OCI-M2 (cell line): ENCODE measurements around the gene STX8.
"Not testable (repeated sequence)": the region's sequence is repeated elsewhere in the genome, so short reads cannot be mapped to it uniquely, and the experiment has no call there.

Experiments
- DNase-seq: peaks from one replicate; lab custom pipeline; 2025; ENCODE audit not compliant: unreplicated experiment; lab: John Stamatoyannopoulos, UW

Gene STX8

DNA sequence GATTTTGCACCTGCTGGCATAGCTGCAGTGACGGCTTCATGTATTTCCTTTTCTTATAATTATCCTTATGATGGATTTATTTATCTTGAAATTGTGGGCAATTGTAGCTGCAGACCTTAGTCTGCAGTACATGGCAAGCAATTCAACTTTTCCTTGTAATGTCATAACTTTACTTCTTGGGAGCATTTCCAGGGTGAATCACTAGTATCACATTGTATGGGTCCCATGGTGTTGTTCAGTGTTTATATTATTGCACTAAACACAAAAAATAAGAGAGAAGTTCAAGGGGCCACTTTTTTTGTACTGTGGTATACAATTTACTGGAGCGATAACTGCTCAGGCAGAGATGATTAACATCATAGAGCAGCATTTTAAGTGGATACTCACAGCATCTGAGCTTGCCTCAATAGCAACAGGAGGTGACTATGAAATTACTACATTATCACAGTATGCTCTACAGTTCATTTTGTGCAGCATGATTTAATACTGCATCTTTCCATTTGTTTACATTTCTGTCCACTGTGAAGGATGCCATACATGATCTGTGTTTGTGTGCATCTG lies 169.5 kb downstream of the STX8 start:
- no peak for DNase-seq

DNA sequence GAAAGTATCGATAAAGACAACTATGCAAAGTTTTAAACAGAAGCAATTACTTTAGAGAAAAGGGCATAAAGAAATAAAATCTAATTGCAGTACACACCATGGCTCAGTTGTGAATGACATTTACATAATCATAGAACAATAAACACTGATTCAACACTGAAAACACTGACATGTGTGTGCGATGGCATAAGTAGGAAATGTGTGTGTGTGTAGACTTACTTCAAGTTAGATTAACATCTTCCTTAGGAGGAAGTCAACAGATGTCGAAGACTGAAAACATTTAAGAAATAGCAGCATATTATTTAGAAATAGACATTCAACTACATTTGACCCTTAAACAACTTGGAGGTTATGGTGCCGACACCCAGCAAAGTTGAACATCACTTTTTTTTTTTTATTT lies 172.4 kb downstream of the STX8 start:
- no peak for DNase-seq

DNA sequence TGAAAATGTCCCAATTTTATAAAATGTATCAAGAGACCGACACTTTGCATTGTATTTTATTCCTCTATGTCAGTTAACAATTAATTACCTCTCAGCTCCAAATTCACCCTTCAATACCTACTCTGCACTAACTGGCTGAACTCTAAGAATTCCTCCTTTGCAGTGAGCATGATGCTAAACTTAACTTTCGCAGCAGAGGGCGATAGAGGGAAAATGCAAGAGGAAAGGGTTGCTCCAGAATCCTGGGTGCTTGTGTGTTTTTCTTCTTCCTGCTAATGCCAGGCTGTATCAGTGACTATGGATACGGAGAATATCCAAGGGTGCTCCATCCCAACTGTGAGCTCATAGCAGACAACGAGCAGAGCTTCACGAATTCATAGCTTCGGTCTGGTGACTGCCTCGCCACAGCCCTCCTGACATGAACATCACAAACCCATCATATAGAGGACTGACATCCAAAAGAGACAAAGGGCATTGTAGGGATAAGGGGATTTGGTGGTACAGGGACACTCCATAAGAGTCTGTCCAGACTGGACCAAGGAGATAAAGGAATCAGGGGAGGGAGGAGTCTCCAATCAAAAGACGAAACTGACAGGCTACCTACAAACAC lies 172.9 kb downstream of the STX8 start:
- no peak for DNase-seq

DNA sequence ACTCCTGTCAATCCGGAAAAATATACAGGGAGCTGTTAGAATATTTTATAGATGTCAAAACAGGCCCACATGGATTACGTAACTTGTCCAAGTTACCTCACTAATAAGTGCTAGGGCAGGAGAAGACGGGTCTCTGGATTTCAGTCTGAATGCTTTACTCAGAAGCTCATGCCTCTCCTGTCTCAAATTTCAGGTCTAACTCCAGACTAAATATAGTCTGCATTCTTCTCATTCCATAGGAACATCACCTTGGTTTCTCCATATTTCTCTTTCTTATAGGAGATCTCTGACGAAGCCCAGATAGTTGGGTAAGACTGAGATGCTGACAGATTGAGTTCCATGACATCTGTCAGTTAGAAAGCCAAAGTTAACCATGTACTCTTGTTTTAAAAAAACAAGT lies 174.2 kb downstream of the STX8 start:
- DNase-seq = no peak

DNA sequence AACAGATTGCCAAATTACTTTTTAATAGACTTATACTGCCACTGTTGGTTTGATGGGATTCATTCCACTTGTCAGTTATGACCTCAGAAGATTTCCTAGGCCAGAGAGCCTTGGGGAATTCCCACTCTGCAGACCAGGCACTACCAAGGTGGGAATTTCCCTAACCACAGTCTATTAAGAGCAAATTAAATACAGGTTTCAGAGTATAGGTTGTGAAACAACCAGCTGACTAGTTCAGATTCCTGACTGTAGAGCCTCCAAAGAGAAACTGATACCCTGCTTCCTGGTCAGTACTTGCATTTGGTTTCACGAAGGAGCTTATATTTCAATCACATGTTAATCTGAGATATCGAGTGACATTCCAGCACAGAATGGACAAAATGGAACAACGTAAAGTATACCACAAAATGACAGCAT lies 186.5 kb downstream of the STX8 start:
- DNase-seq = no peak

DNA sequence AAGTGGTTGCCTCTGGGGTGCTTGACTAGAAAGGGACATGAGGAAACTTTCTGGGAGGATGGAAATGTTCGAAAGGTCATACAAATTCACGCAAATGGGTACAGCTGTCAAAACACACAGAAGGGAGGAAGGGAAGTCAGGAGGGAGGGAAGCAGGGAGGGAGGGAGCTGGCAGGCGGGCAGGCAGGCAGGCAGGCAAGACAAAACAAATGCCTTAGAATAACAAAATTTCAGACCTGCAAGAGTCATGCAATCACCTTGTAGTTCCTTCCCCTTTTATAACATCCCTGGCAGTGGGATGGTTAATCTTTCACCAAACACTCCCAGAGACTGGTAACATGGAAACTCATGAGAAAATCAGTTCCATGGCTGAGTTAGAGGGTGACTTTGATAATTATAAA lies 189.2 kb downstream of the STX8 start:
- no peak for DNase-seq

DNA sequence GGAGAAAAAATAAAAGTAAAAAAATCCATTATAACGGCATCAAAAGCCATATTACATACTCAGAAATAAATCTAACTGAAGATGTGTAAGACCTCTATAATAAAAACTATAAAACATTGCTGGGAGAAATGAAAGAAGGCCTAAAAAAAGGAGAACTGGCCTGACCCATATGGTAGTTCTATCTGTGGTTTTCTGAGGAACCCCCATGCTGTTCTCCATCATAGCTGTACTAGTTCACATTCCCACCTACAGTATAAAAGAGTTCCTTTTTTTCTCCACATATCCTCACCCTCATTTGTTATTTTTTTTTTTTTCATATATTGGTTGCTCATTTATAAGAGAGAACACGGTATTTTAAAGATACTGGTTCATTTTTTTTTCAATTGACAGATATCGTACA lies 191.8 kb downstream of the STX8 start:
- no peak for DNase-seq

DNA sequence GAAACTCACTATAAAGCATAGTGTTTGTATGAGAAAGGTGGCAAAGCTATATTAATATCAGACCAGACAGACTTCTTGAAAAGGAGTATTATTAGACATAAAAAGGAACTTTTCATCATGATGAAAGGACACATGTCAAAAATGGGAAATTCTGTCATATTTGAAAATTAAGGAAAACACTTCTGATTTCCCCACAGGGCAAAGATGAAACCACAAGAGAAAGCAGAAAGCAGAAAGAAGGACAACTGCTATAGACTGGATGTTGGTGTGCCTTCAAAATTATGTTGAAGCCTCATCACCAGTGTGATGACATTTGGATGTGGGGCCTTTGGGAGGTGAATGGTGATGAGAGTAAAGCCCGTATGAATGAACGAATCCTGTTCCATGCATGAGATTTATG lies 193.0 kb downstream of the STX8 start:
- DNase-seq = no peak

DNA sequence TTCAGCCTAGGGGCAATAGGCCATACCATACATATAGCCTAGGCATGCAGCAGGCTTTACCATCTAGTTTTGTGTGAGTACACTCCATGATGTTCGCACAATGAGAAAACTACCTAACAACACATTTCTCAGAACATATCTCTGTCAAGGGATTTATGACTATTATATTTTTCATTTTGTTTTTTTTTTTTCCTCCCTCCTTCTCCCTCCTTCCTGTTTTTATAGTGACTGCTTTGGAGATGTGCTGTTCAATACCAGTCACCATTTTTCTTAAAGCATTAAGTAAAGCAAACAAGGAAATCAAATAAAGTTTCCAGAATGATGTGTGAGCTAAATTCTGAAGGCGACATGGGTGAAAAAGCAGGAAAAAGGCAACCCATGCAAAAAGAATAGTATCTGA lies 194.6 kb downstream of the STX8 start:
- no peak for DNase-seq

DNA sequence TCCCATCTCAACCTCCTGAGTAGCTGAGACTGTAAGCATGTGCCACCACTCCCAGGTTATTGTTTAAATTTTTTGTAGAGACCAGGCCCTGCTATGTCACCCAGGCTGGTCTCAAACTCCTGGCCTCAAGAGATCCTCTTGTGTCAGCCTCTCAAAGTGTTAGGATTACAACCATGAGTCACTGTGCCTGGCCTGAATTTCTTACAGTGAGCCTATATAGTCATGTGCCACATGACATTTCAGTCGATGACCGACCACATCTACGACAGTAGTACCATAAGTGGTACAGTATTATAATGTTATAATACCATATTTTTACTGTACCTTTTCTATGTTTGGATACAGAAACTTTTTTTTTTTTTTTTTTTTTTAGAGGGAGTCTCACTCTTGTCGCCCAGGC lies 195.3 kb downstream of the STX8 start:
- DNase-seq = no peak

DNA sequence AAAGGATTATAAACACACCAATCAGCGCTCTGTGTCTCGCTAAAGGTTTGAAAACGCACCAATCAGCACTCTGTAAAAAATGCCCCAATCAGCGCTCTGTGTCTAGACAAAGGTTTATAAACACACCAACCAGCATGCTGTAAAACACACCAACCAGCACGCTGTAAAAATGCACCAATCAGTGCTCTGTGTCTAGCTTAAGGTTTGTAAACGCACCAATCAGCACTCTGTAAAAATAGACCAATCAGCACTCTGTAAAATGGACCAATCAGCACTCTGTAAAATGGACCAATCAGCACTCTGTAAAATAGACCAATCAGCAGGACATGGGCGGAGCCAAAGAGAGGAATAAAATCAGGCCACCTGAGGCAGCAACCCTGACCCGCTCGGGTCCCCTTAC lies 199.4 kb downstream of the STX8 start:
- DNase-seq = not testable (repeated sequence)

DNA sequence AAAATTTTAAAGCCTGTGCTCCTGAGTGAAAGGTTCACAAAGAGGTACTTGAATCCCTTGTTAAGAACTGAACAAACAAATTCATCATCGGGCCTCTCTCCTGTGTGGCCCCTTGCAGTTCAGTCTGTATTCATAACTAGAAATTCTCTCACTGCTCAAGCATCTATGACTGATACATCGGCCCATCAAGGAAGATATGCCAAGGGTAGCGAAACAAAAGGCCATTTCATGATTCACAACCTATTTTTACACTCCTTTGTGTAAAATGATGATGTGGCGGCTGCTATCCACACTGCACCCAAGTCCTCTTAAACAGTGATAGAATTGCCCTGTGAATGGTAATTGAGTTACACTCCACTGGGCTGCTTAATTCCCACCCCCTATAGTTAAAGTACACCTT lies 204.6 kb downstream of the STX8 start:
- DNase-seq = no peak

DNA sequence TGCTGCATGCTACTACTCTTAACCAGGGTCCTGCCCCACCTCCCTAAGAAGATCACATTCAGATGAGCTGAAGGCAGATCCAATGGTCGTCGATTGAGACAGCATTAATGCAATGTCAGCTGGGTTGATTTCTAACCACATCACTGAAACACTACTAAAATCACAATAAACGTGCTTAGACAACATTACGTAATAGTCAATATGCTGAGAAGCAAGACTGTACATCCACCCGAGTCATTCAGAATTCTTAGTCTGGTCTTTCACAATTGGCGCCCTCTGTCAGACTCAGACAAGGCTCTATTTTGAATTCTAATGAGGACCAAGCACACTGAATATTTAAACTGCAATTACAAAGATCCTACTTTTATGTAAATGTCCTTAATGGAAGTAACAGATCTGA lies 205.2 kb downstream of the STX8 start:
- no peak for DNase-seq

DNA sequence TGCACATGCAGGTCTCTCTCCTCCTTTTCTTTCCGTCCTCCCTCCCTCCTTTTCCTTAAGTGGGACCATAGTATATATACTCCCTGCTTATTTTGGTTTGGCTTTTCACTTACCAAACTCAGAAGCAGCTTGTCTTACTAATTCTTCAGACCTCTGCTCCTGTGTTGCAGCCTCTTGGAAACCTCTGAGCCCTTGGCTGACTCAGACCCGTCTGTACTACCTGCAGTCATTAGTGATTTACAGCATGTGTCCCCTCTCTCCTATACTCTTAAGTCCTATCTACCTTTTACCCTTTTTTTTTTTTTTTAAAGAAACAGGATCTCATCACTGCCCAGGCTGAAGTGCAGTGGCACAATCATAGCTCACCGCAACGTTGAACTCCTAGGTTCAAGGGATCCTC lies 207.0 kb downstream of the STX8 start:
- no peak for DNase-seq

DNA sequence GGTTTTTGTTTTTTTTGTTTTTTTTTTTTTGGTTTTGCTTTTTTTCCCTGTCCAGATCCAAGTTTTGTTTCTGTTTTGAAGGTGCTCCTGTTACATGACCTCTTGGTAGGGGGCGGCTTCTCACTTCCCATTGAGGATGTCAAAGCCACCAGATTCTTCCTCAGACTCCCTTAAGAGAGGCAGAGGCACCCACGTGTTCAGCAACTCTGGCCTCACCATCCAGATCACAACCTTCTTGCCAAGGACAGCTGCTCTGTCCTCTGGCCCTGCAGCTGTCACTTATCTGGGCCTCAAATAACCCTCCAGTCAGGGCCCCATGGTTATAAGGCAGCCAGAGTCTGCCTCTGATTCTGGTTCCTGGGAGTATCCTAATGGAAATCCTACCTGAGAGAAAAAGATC lies 208.5 kb downstream of the STX8 start:
- DNase-seq = no peak

DNA sequence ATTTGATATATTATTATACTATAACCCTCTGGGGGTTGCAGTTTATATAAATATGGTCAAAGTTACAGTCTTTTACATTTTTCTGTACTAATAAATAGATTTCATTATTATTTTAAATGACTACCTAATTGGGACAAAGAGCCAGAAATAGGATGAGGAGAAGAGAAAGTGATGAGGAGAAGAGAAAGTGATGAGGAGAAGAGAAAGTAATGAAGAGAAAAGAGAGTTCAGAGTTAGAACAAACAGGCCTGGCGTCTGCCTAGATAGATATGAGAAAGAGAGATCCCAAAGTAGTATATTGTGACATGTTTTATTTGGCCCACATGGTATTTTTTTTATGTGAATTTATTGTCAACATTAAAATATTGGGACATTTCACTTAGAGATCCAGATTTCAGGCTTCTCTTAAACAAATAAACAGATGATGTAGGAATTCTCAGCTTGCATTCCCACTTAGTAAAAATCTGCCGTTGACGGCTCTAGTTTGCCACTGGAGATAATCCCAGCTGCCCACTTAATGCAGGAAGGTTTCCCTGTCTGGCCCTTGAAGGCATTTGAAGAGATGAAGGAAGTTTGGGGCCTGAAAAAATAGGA lies 210.7 kb downstream of the STX8 start:
- no peak for DNase-seq

DNA sequence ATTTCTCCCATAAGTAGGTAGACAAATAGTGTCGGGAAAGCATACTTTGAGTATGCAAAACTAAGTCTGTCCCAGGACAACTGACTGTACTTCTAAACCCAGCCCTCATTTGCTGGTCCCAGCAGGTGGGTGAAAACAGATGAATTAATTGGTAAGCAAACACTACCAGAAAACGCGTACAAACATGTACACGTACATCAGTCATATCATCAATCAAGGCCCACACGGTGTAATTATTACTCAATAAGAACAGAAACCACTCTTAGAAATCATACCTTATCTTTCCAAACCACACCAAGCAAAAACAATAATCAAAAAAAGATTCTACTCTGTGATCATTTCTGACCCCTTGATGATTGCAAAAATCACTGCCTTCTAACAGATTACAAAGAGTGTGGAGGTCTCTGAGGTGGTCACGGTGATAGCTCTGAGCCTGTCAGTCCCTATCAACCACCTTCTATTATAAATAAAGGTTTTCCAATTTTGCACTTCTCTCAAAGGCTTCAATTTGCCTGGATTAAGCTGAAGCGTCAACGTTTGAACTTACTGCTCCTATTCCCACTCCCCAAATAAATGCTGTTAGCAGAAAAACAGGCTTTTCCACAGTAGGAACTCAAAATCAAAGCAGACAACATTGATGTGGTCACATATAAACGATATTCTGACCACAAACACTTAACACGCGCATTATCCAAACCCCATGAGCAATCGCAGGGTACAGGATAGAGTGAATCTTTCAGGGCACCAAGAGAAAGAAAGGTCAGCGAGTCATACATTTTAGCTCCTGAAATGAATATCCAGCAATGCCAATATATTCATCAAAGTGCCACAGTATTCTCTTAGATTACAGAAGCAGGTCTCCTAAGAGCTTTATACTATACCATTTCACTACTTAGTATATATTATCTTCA lies 211.9 kb downstream of the STX8 start:
- no peak for DNase-seq

DNA sequence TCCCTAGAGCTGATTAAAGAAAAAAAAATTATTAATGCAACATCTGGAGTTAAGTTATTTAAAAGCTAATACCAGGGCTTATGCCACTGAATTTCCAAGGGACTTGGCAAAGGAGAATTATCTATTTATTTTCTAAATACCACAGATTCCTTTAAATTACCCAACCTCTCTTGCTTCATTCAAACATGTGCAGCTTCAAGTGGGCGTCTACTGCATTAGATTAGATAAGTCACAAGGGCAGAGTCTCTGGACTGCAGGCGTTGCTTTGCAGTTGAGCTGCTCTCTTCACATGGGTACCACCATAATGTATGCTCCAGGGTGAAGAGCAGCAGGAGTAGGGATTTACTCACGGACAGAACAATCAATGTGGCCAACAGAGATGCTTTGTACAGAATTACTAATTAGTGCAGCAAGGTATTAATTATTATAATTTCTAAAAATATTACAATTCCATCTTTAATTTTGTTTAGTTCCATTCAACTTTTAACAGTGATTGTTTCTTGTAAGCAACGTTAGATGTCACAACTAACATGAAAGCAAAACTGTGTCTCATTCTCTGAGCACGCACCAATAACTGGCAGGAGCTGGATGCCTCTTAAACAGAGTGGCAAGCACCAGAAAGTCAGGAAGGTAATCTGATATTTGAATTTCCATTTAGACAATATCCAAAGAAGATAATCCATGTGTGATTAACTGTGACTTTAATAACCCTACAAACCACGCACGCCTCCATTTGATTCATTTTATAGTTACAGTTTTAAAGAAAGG lies 214.2 kb downstream of the STX8 start:
- no peak for DNase-seq

DNA sequence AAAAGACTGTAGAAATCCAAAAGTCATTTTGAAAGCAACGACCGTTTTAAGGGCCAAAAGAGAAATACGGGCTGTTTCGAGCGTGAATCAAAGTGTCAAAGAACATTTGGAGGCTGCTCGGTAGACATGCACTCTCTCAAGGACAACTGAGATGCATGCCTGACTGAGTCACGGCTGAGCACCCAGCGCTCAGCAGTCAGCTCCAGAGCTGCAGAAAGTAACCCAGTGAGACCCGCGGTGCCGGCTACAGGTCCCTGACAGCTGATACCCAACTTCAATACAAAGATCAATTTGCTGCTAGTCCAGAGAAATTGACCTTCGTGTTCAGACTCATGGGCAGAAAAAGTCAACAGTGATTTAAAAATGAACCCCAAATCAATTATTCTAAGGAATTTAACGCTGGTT lies 214.9 kb downstream of the STX8 start:
- DNase-seq = no peak

DNA sequence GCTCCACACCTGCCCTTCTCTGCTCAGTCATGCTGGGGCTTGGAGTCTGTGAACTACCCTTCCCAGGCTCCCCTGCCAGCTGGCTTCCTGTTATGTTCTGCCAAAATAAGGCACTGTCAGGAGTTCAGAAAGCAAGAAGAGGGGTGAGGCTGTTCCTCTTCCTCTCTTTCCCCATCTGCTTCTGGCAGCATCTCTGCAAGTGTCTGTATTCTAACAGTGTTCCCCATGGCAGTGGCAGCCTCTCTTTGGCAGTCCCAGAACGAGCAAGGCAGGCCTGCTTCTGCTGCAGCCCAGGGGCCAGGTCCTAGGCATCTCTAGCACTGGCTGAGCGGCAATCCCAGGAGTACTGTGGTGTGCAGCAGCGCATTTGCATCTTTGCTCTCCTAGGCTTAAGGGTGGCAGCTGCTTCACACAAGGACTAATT lies 219.1 kb downstream of the STX8 start:
- DNase-seq = no peak

DNA sequence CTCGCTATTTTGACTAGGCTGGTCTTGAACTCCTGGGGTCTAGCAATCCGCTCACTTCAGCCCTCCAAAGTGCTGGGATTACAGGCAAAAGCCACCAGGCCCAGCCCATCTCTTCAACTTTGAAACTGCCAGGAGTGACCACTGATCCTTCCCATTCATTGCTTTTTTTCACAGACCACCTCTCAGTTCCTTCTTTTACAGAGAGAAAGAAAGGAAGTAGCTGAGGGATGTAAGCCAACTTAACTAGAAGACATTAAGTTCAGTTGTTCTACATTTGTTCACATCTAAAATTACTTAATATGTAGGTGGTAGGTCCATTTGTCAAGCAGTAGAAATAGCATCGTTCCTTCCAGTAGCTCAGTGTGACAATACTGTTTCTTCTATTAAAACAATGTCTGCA lies 219.8 kb downstream of the STX8 start:
- DNase-seq = no peak
